WTC11 (cell line): Measurements from ENCODE around the gene KSR2. TPM values are rescaled to one million over a fixed set of nuclear protein-coding genes. Genes with fewer than 3 reads are reported as not detected.

Experiments used
- ATAC-seq: fragments of 200-7000 bp; cut with Tn5 transposase; 2 replicates; pipeline ENCODE4 v1.10.0; 2021; ENCODE audit warnings: mild to moderate bottlenecking, moderate library complexity
- CTCF ChIA-PET: fragments of 300-600 bp; sonication (Branson Sonifier 250); formaldehyde crosslinking; loops from one replicate; lab custom pipeline; 2021; ENCODE audit warnings: antibody characterized with exemption; lab: Charles Lee
- POLR2A ChIA-PET: fragments of 350-600 bp; sonication (Branson Sonifier 250); formaldehyde crosslinking; loops from one replicate; lab custom pipeline; 2021; ENCODE audit warnings: antibody characterized with exemption; lab: Charles Lee
- DNase-seq: peaks from one replicate; pipeline ENCODE4 v3.0.0; 2021; ENCODE audit warnings: low spot score
- H3K27ac Mint-ChIP-seq: 2 replicates; pipeline ENCODE4 v1.8.0; 2021; ENCODE audit warnings: mixed read lengths
- H3K27me3 Mint-ChIP-seq: 2 replicates; pipeline ENCODE4 v1.8.0; 2021; ENCODE audit warnings: low read depth, mild to moderate bottlenecking, moderate library complexity, mixed read lengths
- H3K36me3 Mint-ChIP-seq: 2 replicates; pipeline ENCODE4 v1.8.0; 2021; ENCODE audit warnings: mixed read lengths
- H3K4me1 Mint-ChIP-seq: 2 replicates; pipeline ENCODE4 v1.8.0; 2022; ENCODE audit warnings: mixed read lengths
- H3K4me3 Mint-ChIP-seq: 2 replicates; pipeline ENCODE4 v1.8.0; 2021; ENCODE audit warnings: mild to moderate bottlenecking, moderate library complexity, mixed read lengths
- H3K9me3 Mint-ChIP-seq: 2 replicates; pipeline ENCODE4 v1.8.0; 2021; ENCODE audit warnings: mixed read lengths
- CREM ChIP-seq: sonication (generic); formaldehyde crosslinking; IDR thresholded peaks from 2 replicates; pipeline ENCODE4 v1.8.1; 2022; ENCODE audit warnings: mild to moderate bottlenecking, missing genetic modification reagents, moderate library complexity
- CTCF ChIP-seq: fragments of 200-600 bp; IDR thresholded peaks from 2 replicates; pipeline ENCODE4 v1.8.0; 2022; ENCODE audit warnings: antibody characterized with exemption
- ERG ChIP-seq: fragments of 250-450 bp; sonication (Bioruptor Pico); IDR thresholded peaks from 2 replicates; pipeline ENCODE4 v1.8.0; 2021; ENCODE audit warnings: mild to moderate bottlenecking
- IRF1 ChIP-seq: sonication (generic); formaldehyde crosslinking; IDR thresholded peaks from 2 replicates; pipeline ENCODE4 v1.8.0; 2023; ENCODE audit warnings: missing genetic modification reagents
- IRF2 ChIP-seq: sonication (generic); formaldehyde crosslinking; IDR thresholded peaks from 2 replicates; pipeline ENCODE4 v1.8.0; 2022; ENCODE audit warnings: low read depth, missing genetic modification reagents, borderline replicate concordance
- JAZF1 ChIP-seq: fragments of 250-450 bp; sonication (Bioruptor Pico); IDR thresholded peaks from 2 replicates; pipeline ENCODE4 v1.9.0; 2021; ENCODE audit warnings: moderate library complexity, mild to moderate bottlenecking, inconsistent platforms
- KAT7 ChIP-seq: sonication (generic); formaldehyde crosslinking; IDR thresholded peaks from 2 replicates; pipeline ENCODE4 v1.8.1; 2023; ENCODE audit warnings: missing genetic modification reagents, mild to moderate bottlenecking, borderline replicate concordance
- MAX ChIP-seq: sonication (generic); formaldehyde crosslinking; IDR thresholded peaks from 2 replicates; pipeline ENCODE4 v1.8.0; 2022; ENCODE audit warnings: mild to moderate bottlenecking, missing genetic modification reagents
- MXD4 ChIP-seq: fragments of 250-450 bp; sonication (Bioruptor Pico); IDR thresholded peaks from 2 replicates; pipeline ENCODE4 v1.8.0; 2021; ENCODE audit warnings: mild to moderate bottlenecking, moderate library complexity, borderline replicate concordance
- NFYB ChIP-seq: sonication (generic); formaldehyde crosslinking; conservative IDR thresholded peaks from 2 replicates; pipeline ENCODE4 v1.8.0; 2022; ENCODE audit warnings: low read depth, missing genetic modification reagents
- NR1H2 ChIP-seq: sonication (generic); formaldehyde crosslinking; IDR thresholded peaks from 2 replicates; pipeline ENCODE4 v1.9.0; 2021; ENCODE audit warnings: mild to moderate bottlenecking, moderate library complexity, missing genetic modification reagents
- PRDM15 ChIP-seq: sonication (generic); formaldehyde crosslinking; IDR thresholded peaks from 2 replicates; pipeline ENCODE4 v1.8.0; 2022; ENCODE audit warnings: missing genetic modification reagents
- RORB ChIP-seq: fragments of 250-450 bp; sonication (Bioruptor Pico); IDR thresholded peaks from 2 replicates; pipeline ENCODE4 v1.9.0; 2021; ENCODE audit warnings: mild to moderate bottlenecking
- SMAD4 ChIP-seq: sonication (generic); formaldehyde crosslinking; IDR thresholded peaks from 2 replicates; pipeline ENCODE4 v1.8.0; 2022; ENCODE audit warnings: mild to moderate bottlenecking, missing genetic modification reagents
- TP53 ChIP-seq: sonication (generic); formaldehyde crosslinking; IDR thresholded peaks from 2 replicates; pipeline ENCODE4 v1.8.1; 2023; ENCODE audit warnings: mild to moderate bottlenecking, missing genetic modification reagents
- ZNF138 ChIP-seq: sonication (generic); formaldehyde crosslinking; conservative IDR thresholded peaks from 2 replicates; pipeline ENCODE4 v1.8.1; 2022; ENCODE audit warnings: mild to moderate bottlenecking, moderate library complexity, missing genetic modification reagents
- ZNF396 ChIP-seq: fragments of 250-450 bp; sonication (Bioruptor Pico); IDR thresholded peaks from 2 replicates; pipeline ENCODE4 v1.8.0; 2021; ENCODE audit warnings: mild to moderate bottlenecking, moderate library complexity, borderline replicate concordance
- ZNF512 ChIP-seq: sonication (generic); formaldehyde crosslinking; IDR thresholded peaks from 2 replicates; pipeline ENCODE4 v1.8.1; 2022; ENCODE audit warnings: missing genetic modification reagents, borderline replicate concordance
- ZSCAN18 ChIP-seq: fragments of 250-450 bp; sonication (Bioruptor Pico); IDR thresholded peaks from 2 replicates; pipeline ENCODE4 v2.1.2; 2022; ENCODE audit warnings: mild to moderate bottlenecking, moderate library complexity
- total RNA-seq: library from RNA; stranded (reverse); gene quantifications from 3 replicates; pipeline ENCODE4 v1.2.3, GENCODE V29; 2021

Gene KSR2
- total RNA-seq, 1 experiment from 2014 or later, result 2.4 TPM

- no peak for TF ChIP-seq JAZF1 (CRISPR knock-in tag)
- no peak for TF ChIP-seq ERG (CRISPR knock-in tag)
- TF ChIP-seq RORB, result no peak
- TF ChIP-seq CTCF, result no peak
- TF ChIP-seq SMAD4 (CRISPR knock-in tag), result no peak
- TF ChIP-seq ZNF396 (CRISPR knock-in tag), result no peak
- TF ChIP-seq NFYB (CRISPR knock-in tag), result no peak
- TF ChIP-seq IRF2 (CRISPR knock-in tag), result no peak
- no peak for TF ChIP-seq MAX (CRISPR knock-in tag)
- no peak for TF ChIP-seq ZNF512
- TF ChIP-seq TP53 (CRISPR knock-in tag), result no peak
- no peak for TF ChIP-seq IRF1 (CRISPR knock-in tag)
- TF ChIP-seq PRDM15, result no peak
- TF ChIP-seq KAT7 (CRISPR knock-in tag), result no peak
- TF ChIP-seq NR1H2 (CRISPR knock-in tag), result no peak
- TF ChIP-seq ZNF138 (CRISPR knock-in tag), result no peak
- no peak for TF ChIP-seq ZSCAN18 (CRISPR knock-in tag)
- no peak for TF ChIP-seq MXD4 (CRISPR knock-in tag)
- no peak for TF ChIP-seq CREM (CRISPR knock-in tag)
- Mint-ChIP-seq H3K9me3 (no peaks in the 10 kb centered on the region), H3K4me1 (peaks cover 4% of the 10 kb centered on the region; the same call in 1 of the 2 replicates), H3K27me3 (no peaks in the 10 kb centered on the region), H3K27ac (no peak overlapping the region), H3K36me3 (no peaks in the 10 kb centered on the region), H3K4me3 (no peak overlapping the region)
- no peak for ATAC-seq
- CTCF ChIA-PET, result interaction anchor here (0.6 kb wide), 1 partner anchor 510 kb away, joined by 3 read pairs; no protein-coding TSS in a partner anchor
- POLR2A ChIA-PET, result no interaction called here
- DNase-seq, result no peak
These were observed 190.1 kb downstream of the KSR2 start for GRCh38 chr12:117778656-117779055.
